PC-3 (cell line): ENCODE results near the gene ARHGAP26. TPM values are rescaled to one million over a fixed set of nuclear protein-coding genes. Genes with fewer than 3 reads are reported as not detected.

Experiments used
- ATAC-seq: fragments of 200-7000 bp; cut with Tn5 transposase; 2 replicates; pipeline ENCODE4 v1.9.1; 2020; ENCODE audit warnings: mild to moderate bottlenecking, moderate library complexity
- BruUV-seq: library from RNA; stranded (reverse); fragments of 400-500 nt; replicated peaks from 2 replicates; lab custom pipeline; 2021; lab: Mats Ljungman, UMichigan
- CTCF ChIA-PET: fragments of 300-600 bp; sonication (Branson Sonifier 250); formaldehyde crosslinking; loops from one replicate; lab custom pipeline; 2022; ENCODE audit warnings: antibody characterized with exemption; lab: Charles Lee
- POLR2A ChIA-PET: fragments of 300-600 bp; sonication (Branson Sonifier 250); formaldehyde crosslinking; loops from one replicate; lab custom pipeline; 2022; ENCODE audit warnings: antibody characterized with exemption; ENCODE audit not compliant: unreplicated experiment; lab: Charles Lee
- DNase-seq: peaks from one replicate; pipeline ENCODE4 v3.0.0-alpha.2; 2015
- H2AFZ ChIP-seq: fragments of 300-600 bp; sonication (generic); 2 replicates; pipeline ENCODE4 v1.6.0; 2016; ENCODE audit warnings: antibody characterized with exemption, low read length
- H3F3A ChIP-seq: fragments of 300-600 bp; sonication (generic); one replicate; pipeline ENCODE4 v1.6.0; 2017; ENCODE audit warnings: antibody characterized with exemption, low read length, control low read depth, mild to moderate bottlenecking; ENCODE audit not compliant: unreplicated experiment
- H3K27ac ChIP-seq: fragments of 300-600 bp; sonication (generic); 2 replicates; pipeline ENCODE4 v1.5.1; 2016; ENCODE audit warnings: mild to moderate bottlenecking, low read length
- H3K27me3 ChIP-seq: fragments of 300-600 bp; sonication (generic); 2 replicates; pipeline ENCODE4 v1.6.1; 2016; ENCODE audit warnings: low read length, mixed read lengths
- H3K36me3 ChIP-seq: fragments of 300-600 bp; sonication (generic); 2 replicates; pipeline ENCODE4 v1.6.1; 2016; ENCODE audit warnings: low read depth, mixed run types, low read length, mixed read lengths
- H3K4me1 ChIP-seq: fragments of 300-600 bp; sonication (generic); 2 replicates; pipeline ENCODE4 v1.5.1; 2016; ENCODE audit warnings: low read length; ENCODE audit not compliant: insufficient read depth
- H3K4me2 ChIP-seq: fragments of 300-600 bp; sonication (generic); 2 replicates; pipeline ENCODE4 v1.6.0; 2016; ENCODE audit warnings: low read length
- H3K4me3 ChIP-seq: fragments of 300-600 bp; sonication (generic); 2 replicates; pipeline ENCODE4 v1.5.1; 2016; ENCODE audit warnings: mild to moderate bottlenecking, low read length, mixed read lengths
- H3K79me2 ChIP-seq: fragments of 300-600 bp; sonication (generic); 2 replicates; pipeline ENCODE4 v1.6.1; 2017; ENCODE audit warnings: low read length, mixed read lengths
- H3K9ac ChIP-seq: fragments of 300-600 bp; sonication (generic); 2 replicates; pipeline ENCODE4 v1.6.0; 2016; ENCODE audit warnings: mild to moderate bottlenecking, low read length
- H3K9me2 ChIP-seq: fragments of 300-600 bp; sonication (generic); replicated peaks from 2 replicates; pipeline ENCODE4 v1.6.1; 2016; ENCODE audit warnings: mixed run types, low read length, mixed read lengths
- H3K9me3 ChIP-seq: fragments of 300-600 bp; sonication (generic); 2 replicates; pipeline ENCODE4 v1.6.1; 2016; ENCODE audit warnings: low read length, mixed read lengths
- H4K20me1 ChIP-seq: fragments of 300-600 bp; sonication (generic); 2 replicates; pipeline ENCODE4 v1.6.1; 2016; ENCODE audit warnings: low read length, mixed read lengths
- CTCF ChIP-seq: fragments of 300-600 bp; sonication (generic); conservative IDR thresholded peaks from 2 replicates; pipeline ENCODE4 v1.5.1; 2017; ENCODE audit warnings: antibody characterized with exemption, low read depth, mild to moderate bottlenecking, low read length
- EZH2 ChIP-seq: fragments of 300-600 bp; sonication (generic); IDR thresholded peaks from one replicate; pipeline ENCODE4 v1.6.1; 2017; ENCODE audit warnings: antibody characterized with exemption, mild to moderate bottlenecking, low read length; ENCODE audit not compliant: unreplicated experiment
- EZH2phosphoT487 ChIP-seq: fragments of 300-600 bp; sonication (generic); IDR thresholded peaks from 2 replicates; pipeline ENCODE4 v1.6.1; 2018; ENCODE audit warnings: mild to moderate bottlenecking, antibody characterized with exemption, low read length, borderline replicate concordance
- intact Hi-C: fragments of 100-400 bp; cut with micrococcal nuclease; formaldehyde crosslinking; loops from 2 replicates; pipeline ENCODE4 v1.9.0; 2023
- total RNA-seq: library from RNA; depleted of rRNA; stranded (reverse); fragments of >200 nt; gene quantifications from 2 replicates; pipeline ENCODE4 v1.2.3, GENCODE V29; 2014

ARHGAP26 gene
- total RNA-seq, 1 experiment from 2014 or later, result 11.7 TPM

GRCh38 chr5:142881784-142882126 is 111.6 kb downstream of the ARHGAP26 start:
- H3K27ac ChIP-seq, result no peak overlapping the region
- no peaks in the 10 kb centered on the region for H3K9me2 ChIP-seq
- intact Hi-C loops, result loop anchor here (5.0 to 10.0 kb wide), 2 partner anchors 137 to 224 kb away; no protein-coding TSS in a partner anchor
- no peaks in the 10 kb centered on the region for H4K20me1 ChIP-seq
- H3K4me2 ChIP-seq, result no peak overlapping the region
- H3K27me3 ChIP-seq, result no peaks in the 10 kb centered on the region
- no peak for ATAC-seq
- H3F3A ChIP-seq, result no peaks in the 10 kb centered on the region
- no peak overlapping the region for H3K4me3 ChIP-seq
- H3K9me3 ChIP-seq, result no peaks in the 10 kb centered on the region
- H3K4me1 ChIP-seq, result peaks cover 8% of the 10 kb centered on the region; the same call in 1 of the 2 replicates
- H2AFZ ChIP-seq, result no peak overlapping the region
- H3K36me3 ChIP-seq, result no peaks in the 10 kb centered on the region; the same call in 1 of the 2 replicates
- CTCF ChIA-PET, result no interaction called here
- TF ChIP-seq EZH2 (no peak), EZH2phosphoT487 (no peak), CTCF (no peak)
- DNase-seq, result no peak
- BruUV-seq, result no TSS peak
- H3K9ac ChIP-seq, result no peak overlapping the region
- POLR2A ChIA-PET, result no interaction called here
- H3K79me2 ChIP-seq, result no peaks in the 10 kb centered on the region

- H4K20me1 ChIP-seq, result no peaks in the 10 kb centered on the region
- no peaks in the 10 kb centered on the region; the same call in 1 of the 2 replicates for H3K36me3 ChIP-seq
- H3K4me1 ChIP-seq, result peaks cover 11% of the 10 kb centered on the region; the same call in 1 of the 2 replicates
- H3K9ac ChIP-seq, result no peak overlapping the region
- TF ChIP-seq EZH2phosphoT487 (no peak), EZH2 (no peak), CTCF (no peak)
- no peaks in the 10 kb centered on the region for H3K79me2 ChIP-seq
- H3K4me2 ChIP-seq, result no peak overlapping the region
- CTCF ChIA-PET, result interaction anchor here (0.7 kb wide), 1 partner anchor 185 kb away, joined by 3 read pairs; no protein-coding TSS in a partner anchor
- BruUV-seq, result no TSS peak
- no peak overlapping the region for H3K4me3 ChIP-seq
- no peaks in the 10 kb centered on the region for H3K9me3 ChIP-seq
- no peak overlapping the region for H2AFZ ChIP-seq
- no peak for ATAC-seq
- no peaks in the 10 kb centered on the region for H3F3A ChIP-seq
- no peaks in the 10 kb centered on the region for H3K27me3 ChIP-seq
- POLR2A ChIA-PET, result no interaction called here
- intact Hi-C loops, result loop anchor here (5.0 to 10.0 kb wide), 2 partner anchors 138 to 226 kb away; no protein-coding TSS in a partner anchor
- no peaks in the 10 kb centered on the region for H3K9me2 ChIP-seq
- no peak for DNase-seq
- H3K27ac ChIP-seq, result no peak overlapping the region
Measured at GRCh38 chr5:142883025-142883424, 112.8 kb downstream of the ARHGAP26 start.

- intact Hi-C loops, result loop anchor here (5.0 to 10.0 kb wide), 2 partner anchors 139 to 226 kb away; no protein-coding TSS in a partner anchor
- Histone ChIP-seq H3K9ac (no peak overlapping the region), H3F3A (no peaks in the 10 kb centered on the region), H2AFZ (no peak overlapping the region), H3K4me3 (no peak overlapping the region), H3K27ac (no peak overlapping the region), H3K9me3 (no peaks in the 10 kb centered on the region), H3K4me1 (peaks cover 11% of the 10 kb centered on the region; the same call in 1 of the 2 replicates), H3K9me2 (no peaks in the 10 kb centered on the region), H3K36me3 (no peaks in the 10 kb centered on the region; the same call in 1 of the 2 replicates), H3K27me3 (no peaks in the 10 kb centered on the region), H3K79me2 (no peaks in the 10 kb centered on the region), H3K4me2 (no peak overlapping the region), H4K20me1 (no peaks in the 10 kb centered on the region)
- BruUV-seq, result no TSS peak
- ChIA-PET POLR2A (no interaction called here), CTCF (no interaction called here)
- ATAC-seq, result no peak
- TF ChIP-seq EZH2 (no peak), EZH2phosphoT487 (no peak), CTCF (no peak)
- no peak for DNase-seq
Measured at GRCh38 chr5:142883438-142883837, 113.3 kb downstream of the ARHGAP26 start.
